Measurements from ENCODE around the gene HOXD12. TPM values are rescaled to one million over a fixed set of nuclear protein-coding genes. Genes with fewer than 3 reads are reported as not detected.

The HOXD12 gene
- polyA plus RNA-seq, 1 donor from 2014 or later: not detected

Small RNAs within 50 kb of the gene (small RNA-seq; reads per million reads assigned to genes)
- gene MIR10B: 5.3 to 10.0 (median 7.2) reads per million in 3 experiments

Other genes with a start within 250 kb of the HOXD12 start
- 46.7 and 48.8 TPM in 2 replicates for gene LNPK, start 97.5 kb upstream of the HOXD12 start, polyA plus RNA-seq
- not detected in 2 replicates for gene EVX2, start 15.8 kb upstream of the HOXD12 start, polyA plus RNA-seq
- gene HOXD13, start 7.1 kb upstream of the HOXD12 start, polyA plus RNA-seq: not detected in 2 replicates
- gene HOXD11, start 7.5 kb downstream of the HOXD12 start, polyA plus RNA-seq: not detected in 2 replicates
- gene HOXD10, start 17.0 kb downstream of the HOXD12 start, polyA plus RNA-seq: not detected in 2 replicates
- gene HOXD9, start 22.9 kb downstream of the HOXD12 start, polyA plus RNA-seq: not detected in 2 replicates
- gene HOXD8, start 29.9 kb downstream of the HOXD12 start, polyA plus RNA-seq: not detected in 2 replicates
- not detected in 2 replicates for gene HOXD4, start 51.8 kb downstream of the HOXD12 start, polyA plus RNA-seq
- not detected in 2 replicates for gene HOXD3, start 57.5 kb downstream of the HOXD12 start, polyA plus RNA-seq
- gene HOXD1, start 88.9 kb downstream of the HOXD12 start, polyA plus RNA-seq: not detected in 2 replicates
- gene MTX2, start 169.6 kb downstream of the HOXD12 start, polyA plus RNA-seq: 99.0 and 128 TPM in 2 replicates

Data from neural cell (in vitro differentiated cells).